Measurements from ENCODE around the gene ELOVL6. TPM values are rescaled to one million over a fixed set of nuclear protein-coding genes. Genes with fewer than 3 reads are reported as not detected.

ELOVL6 gene
- polyA plus RNA-seq, 1 donor from 2014 or later: 21.3 TPM

DNA sequence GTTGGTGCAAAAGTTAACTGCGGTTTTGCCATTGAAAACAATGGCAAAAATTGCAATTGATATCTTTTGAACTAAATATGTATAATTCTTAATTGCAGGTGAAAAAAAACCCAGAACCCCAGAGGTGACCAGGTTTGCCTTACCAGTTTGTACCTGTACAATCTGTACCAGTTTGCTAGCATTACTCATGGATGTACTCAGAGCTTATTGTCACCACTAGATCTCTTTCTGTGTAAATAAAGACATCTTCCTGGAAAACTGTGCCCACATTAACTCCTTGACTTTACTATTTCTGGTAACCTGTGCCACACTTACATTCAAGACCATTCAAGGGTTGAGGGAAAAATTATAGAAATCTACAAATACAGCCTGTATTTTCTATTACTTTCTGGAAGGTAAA is 139.7 kb downstream of the ELOVL6 start:
- Histone ChIP-seq H3F3A (ENCODE audit: insufficient read depth, low read length, poor library complexity, severe bottlenecking) (no peaks in the 10 kb centered on the region), H3K27ac (ENCODE audit: low read length) (no peak overlapping the region), H2AFZ (ENCODE audit: low read depth, low read length) (no peak overlapping the region), H3K9me2 (ENCODE audit: insufficient read depth, low read length) (no peaks in the 10 kb centered on the region), H3K9me3 (ENCODE audit: low read length) (no peaks in the 10 kb centered on the region), H3K27me3 (ENCODE audit: insufficient read depth, low read depth, low read length) (no peaks in the 10 kb centered on the region), H3K79me2 (replicated peaks; ENCODE audit: insufficient read depth, low read length) (no peaks in the 10 kb centered on the region), H3K9ac (ENCODE audit: low read length) (no peak overlapping the region), H3K4me2 (ENCODE audit: low read length) (no peak overlapping the region), H4K20me1 (ENCODE audit: insufficient read depth) (no peaks in the 10 kb centered on the region), H3K36me3 (ENCODE audit: insufficient read depth, low read length) (no peaks in the 10 kb centered on the region), H3K4me3 (ENCODE audit: low read length) (no peak overlapping the region)
- TF ChIP-seq, protein P1, sequence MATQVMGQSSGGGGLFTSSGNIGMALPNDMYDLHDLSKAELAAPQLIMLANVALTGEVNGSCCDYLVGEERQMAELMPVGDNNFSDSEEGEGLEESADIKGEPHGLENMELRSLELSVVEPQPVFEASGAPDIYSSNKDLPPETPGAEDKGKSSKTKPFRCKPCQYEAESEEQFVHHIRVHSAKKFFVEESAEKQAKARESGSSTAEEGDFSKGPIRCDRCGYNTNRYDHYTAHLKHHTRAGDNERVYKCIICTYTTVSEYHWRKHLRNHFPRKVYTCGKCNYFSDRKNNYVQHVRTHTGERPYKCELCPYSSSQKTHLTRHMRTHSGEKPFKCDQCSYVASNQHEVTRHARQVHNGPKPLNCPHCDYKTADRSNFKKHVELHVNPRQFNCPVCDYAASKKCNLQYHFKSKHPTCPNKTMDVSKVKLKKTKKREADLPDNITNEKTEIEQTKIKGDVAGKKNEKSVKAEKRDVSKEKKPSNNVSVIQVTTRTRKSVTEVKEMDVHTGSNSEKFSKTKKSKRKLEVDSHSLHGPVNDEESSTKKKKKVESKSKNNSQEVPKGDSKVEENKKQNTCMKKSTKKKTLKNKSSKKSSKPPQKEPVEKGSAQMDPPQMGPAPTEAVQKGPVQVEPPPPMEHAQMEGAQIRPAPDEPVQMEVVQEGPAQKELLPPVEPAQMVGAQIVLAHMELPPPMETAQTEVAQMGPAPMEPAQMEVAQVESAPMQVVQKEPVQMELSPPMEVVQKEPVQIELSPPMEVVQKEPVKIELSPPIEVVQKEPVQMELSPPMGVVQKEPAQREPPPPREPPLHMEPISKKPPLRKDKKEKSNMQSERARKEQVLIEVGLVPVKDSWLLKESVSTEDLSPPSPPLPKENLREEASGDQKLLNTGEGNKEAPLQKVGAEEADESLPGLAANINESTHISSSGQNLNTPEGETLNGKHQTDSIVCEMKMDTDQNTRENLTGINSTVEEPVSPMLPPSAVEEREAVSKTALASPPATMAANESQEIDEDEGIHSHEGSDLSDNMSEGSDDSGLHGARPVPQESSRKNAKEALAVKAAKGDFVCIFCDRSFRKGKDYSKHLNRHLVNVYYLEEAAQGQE (IDR thresholded peaks at IDR 0.05; ENCODE audit: borderline replicate concordance): no peak
- TF ChIP-seq EP300 (conservative IDR thresholded peaks at IDR 0.05; ENCODE audit: poor library complexity, severe bottlenecking): no peak
- TF ChIP-seq MXI1 (conservative IDR thresholded peaks at IDR 0.05; ENCODE audit: poor library complexity, severe bottlenecking): no peak

DNA sequence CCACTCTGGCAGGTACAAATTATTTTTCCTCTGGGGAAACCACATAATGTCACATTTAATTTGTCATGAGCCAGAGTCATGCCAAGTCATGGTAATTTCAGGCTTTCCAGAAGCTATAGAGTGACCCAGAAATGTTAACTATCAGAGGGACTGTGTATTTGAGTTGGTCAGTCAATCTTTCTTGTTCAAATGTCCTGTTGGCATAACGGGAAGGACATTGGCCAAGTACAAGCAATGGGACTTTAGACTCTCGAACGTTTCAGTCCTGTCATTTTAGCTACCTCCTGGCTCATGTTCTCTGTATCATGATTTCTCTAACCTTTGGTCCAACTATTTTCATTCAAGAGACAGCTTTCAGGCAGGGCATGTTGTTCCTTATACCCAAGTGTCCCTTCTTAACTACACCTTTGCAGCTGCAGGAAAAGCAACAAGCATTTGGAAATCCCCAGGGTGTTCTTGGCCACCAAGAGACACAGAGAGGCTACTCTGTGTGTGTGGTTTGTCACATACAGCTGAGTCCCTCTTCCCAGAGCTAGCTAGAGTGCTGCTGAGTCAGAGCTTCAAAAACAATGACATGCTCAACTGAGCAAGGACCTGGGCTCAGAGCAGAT is 143.2 kb downstream of the ELOVL6 start:
- no peak overlapping the region for H3K4me3 ChIP-seq (ENCODE audit: low read length)
- no peak overlapping the region for H3K9ac ChIP-seq (ENCODE audit: low read length)
- H3K79me2 ChIP-seq (replicated peaks; ENCODE audit: insufficient read depth, low read length): no peaks in the 10 kb centered on the region
- H3K9me3 ChIP-seq (ENCODE audit: low read length): no peaks in the 10 kb centered on the region
- no peaks in the 10 kb centered on the region for H3F3A ChIP-seq (ENCODE audit: insufficient read depth, low read length, poor library complexity, severe bottlenecking)
- no peak overlapping the region for H3K4me2 ChIP-seq (ENCODE audit: low read length)
- TF ChIP-seq, protein P1 (IDR thresholded peaks at IDR 0.05; ENCODE audit: borderline replicate concordance): no peak
- TF ChIP-seq EZH2 (IDR thresholded peaks at IDR 0.05; ENCODE audit: borderline replicate concordance, insufficient read depth, low read length, poor library complexity, severe bottlenecking): no peak
- H3K27ac ChIP-seq (ENCODE audit: low read length): no peak overlapping the region
- no peaks in the 10 kb centered on the region for H4K20me1 ChIP-seq (ENCODE audit: insufficient read depth)
- no peaks in the 10 kb centered on the region for H3K9me2 ChIP-seq (ENCODE audit: insufficient read depth, low read length)
- no peaks in the 10 kb centered on the region for H3K27me3 ChIP-seq (ENCODE audit: insufficient read depth, low read depth, low read length)
- H3K36me3 ChIP-seq (ENCODE audit: insufficient read depth, low read length): no peaks in the 10 kb centered on the region
- no peak overlapping the region for H2AFZ ChIP-seq (ENCODE audit: low read depth, low read length)
